Measurements from ENCODE around the gene PARP6.

Gene PARP6

DNA sequence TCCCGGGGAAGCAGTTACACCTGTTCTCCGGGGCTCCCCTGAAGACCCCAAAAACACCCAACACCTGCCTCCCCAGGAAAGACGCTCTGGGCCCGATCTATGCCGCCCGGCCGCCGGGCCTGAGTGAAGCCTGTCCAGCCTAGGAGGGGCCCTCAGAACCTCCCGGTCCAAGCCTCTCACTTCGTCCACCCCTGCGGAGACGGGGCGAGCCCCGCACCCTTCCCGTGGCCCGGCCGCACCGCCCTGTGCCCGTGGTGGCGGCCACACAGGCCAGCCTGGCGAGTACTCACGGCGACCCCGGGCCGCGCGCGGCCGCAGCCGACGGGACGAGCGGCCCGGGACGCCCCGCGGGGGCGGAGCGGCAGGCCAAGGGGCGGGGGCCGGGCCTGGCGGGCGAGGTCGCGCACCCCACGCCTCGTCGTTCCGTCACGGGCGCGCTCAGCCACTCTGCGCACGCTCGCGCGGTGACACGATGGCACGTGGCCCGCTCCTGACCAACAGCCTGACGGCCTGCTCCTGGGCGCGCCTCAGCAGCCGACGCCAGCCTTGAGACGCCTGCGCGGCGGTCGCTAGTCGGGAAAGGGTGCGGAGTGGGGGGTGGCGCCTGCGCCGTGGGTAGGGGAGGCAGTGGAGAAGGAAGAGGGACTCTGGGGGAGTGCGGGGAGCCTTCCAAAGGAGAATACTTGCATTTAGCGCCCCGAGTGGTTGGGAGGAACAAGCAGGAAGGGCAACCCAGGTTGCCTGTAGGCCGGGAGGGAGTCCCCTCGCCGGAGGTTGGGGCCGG lies at the start of gene PARP6:
Gene PARP6 (minus strand): TSS at position 342 of the 784 bp plus-strand sequence. CDS start 5,077 bp downstream, outside the sequence.
- no peaks in the 10 kb centered on the region for H3K27me3 Mint-ChIP-seq (ENCODE audit: low read depth)
- peak within 1 kb of the TSS; percentile 76 to 93 (median 88) for H3K27ac Mint-ChIP-seq
- peak within 1 kb of the TSS; percentile 93 to 96 (median 95) for H3K4me3 Mint-ChIP-seq
- peaks cover 36% of the 10 kb centered on the region for H3K4me1 Mint-ChIP-seq
- peaks cover 17% of the 10 kb centered on the region for H3K36me3 Mint-ChIP-seq (ENCODE audit: low read depth)
- H3K9me3 Mint-ChIP-seq: no peaks in the 10 kb centered on the region
- TF ChIP-seq, protein P1, sequence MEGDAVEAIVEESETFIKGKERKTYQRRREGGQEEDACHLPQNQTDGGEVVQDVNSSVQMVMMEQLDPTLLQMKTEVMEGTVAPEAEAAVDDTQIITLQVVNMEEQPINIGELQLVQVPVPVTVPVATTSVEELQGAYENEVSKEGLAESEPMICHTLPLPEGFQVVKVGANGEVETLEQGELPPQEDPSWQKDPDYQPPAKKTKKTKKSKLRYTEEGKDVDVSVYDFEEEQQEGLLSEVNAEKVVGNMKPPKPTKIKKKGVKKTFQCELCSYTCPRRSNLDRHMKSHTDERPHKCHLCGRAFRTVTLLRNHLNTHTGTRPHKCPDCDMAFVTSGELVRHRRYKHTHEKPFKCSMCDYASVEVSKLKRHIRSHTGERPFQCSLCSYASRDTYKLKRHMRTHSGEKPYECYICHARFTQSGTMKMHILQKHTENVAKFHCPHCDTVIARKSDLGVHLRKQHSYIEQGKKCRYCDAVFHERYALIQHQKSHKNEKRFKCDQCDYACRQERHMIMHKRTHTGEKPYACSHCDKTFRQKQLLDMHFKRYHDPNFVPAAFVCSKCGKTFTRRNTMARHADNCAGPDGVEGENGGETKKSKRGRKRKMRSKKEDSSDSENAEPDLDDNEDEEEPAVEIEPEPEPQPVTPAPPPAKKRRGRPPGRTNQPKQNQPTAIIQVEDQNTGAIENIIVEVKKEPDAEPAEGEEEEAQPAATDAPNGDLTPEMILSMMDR (IDR thresholded peaks at IDR 0.05; ENCODE audit: unreplicated experiment in 3 of 3): peak; percentile 71 to 80 (median 75)

DNA sequence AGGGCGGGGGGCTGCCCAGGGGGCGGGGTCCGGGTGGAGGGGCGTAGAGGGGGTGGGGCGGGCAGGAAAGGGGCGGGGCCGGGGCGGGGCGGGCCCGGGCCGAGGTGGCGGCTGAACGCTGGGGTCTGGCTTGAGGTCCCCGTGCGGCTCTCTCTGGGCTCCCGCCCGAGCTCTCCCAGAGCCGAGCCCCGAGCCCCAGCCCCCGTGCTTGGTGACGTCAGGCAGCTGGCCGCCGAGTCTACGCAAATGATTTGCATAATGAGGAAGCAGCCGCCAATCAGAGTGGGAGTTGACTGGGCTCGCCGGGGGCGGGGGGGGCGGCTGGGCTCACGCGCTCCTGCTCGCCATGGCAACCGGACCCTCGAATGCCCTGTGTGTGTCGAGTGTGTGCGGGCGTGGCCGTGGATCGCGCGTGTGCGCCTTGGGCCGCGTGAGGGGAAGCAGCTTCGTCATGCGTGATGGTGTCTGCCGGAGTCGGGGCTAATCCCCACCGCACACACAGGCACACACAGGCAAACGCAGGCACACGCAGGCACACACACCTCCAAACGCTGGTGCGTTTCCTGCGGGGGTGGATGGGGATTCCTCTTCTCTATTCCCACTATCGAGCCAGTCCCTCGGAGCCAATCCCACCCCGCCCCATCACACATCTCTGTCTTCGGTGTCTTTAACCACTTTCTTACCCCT lies 47.8 kb upstream of the PARP6 start, which contains the start of gene CELF6:
Gene CELF6 (minus strand): TSS at position 173 of the 687 bp plus-strand sequence. CDS start 283 bp downstream, outside the sequence.
- peaks cover 8% of the 10 kb centered on the region for H3K4me1 Mint-ChIP-seq
- peak within 1 kb of the TSS; percentile 80 to 88 (median 85) for H3K4me3 Mint-ChIP-seq
- TF ChIP-seq, protein P1 (IDR thresholded peaks at IDR 0.05; ENCODE audit: unreplicated experiment in 3 of 3): no peak
- no peak within 1 kb of the TSS for H3K27ac Mint-ChIP-seq
- H3K36me3 Mint-ChIP-seq (ENCODE audit: low read depth): peaks cover 19% of the 10 kb centered on the region
- H3K27me3 Mint-ChIP-seq (ENCODE audit: low read depth): peaks cover 39% of the 10 kb centered on the region
- peaks cover 18% of the 10 kb centered on the region for H3K9me3 Mint-ChIP-seq

GRCh38 chr15:72319360-72319984 lies 47.1 kb upstream of the PARP6 start:
- TF ChIP-seq, protein P1 (IDR thresholded peaks at IDR 0.05; ENCODE audit: unreplicated experiment in 3 of 3): no peak
- no peak overlapping the region for H3K27ac Mint-ChIP-seq

DNA sequence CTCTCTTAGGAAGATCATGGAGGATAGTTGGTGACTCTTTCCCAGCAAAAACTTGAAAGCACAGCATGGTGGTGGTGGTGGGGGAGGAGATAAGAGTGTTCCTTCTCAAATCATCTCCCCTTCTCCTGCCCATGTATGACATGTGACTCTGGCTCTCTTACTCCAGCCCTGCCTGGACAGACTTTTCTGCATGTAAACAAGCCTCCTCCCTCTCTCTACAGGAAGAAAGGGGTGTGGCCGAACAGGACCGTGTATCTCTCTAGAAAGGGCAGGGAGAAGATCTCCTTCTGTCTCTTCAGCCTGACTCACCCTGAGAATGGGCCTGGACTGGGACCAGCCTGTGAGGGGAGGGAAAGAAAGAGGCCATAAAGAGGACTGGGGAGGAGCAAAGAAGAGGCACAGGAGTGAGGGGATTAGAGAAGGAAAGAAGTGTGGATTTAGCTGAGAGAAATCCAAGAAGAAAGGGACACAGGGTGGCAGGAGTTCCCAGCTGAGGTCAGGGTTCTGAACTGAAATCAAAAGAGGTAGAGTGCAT lies 46.1 kb upstream of the PARP6 start:
- Mint-ChIP-seq H3K27me3 (ENCODE audit: low read depth) (peaks cover 43% of the 10 kb centered on the region), H3K27ac (no peak overlapping the region), H3K4me1 (peaks cover 8% of the 10 kb centered on the region), H3K9me3 (peaks cover 3% of the 10 kb centered on the region), H3K4me3 (peak overlapping the region; percentile 78 to 85 (median 81)), H3K36me3 (ENCODE audit: low read depth) (peaks cover 2% of the 10 kb centered on the region)
- TF ChIP-seq, protein P1 (IDR thresholded peaks at IDR 0.05; ENCODE audit: unreplicated experiment in 3 of 3): no peak

More at GRCh38 chr15:72319360-72319984, 47.1 kb upstream of the PARP6 start:
- Mint-ChIP-seq H3K4me1 (peaks cover 8% of the 10 kb centered on the region), H3K36me3 (ENCODE audit: low read depth) (peaks cover 12% of the 10 kb centered on the region), H3K9me3 (peaks cover 12% of the 10 kb centered on the region), H3K27me3 (ENCODE audit: low read depth) (peaks cover 43% of the 10 kb centered on the region), H3K4me3 (peak overlapping the region; percentile 78 to 85 (median 81))

DNA sequence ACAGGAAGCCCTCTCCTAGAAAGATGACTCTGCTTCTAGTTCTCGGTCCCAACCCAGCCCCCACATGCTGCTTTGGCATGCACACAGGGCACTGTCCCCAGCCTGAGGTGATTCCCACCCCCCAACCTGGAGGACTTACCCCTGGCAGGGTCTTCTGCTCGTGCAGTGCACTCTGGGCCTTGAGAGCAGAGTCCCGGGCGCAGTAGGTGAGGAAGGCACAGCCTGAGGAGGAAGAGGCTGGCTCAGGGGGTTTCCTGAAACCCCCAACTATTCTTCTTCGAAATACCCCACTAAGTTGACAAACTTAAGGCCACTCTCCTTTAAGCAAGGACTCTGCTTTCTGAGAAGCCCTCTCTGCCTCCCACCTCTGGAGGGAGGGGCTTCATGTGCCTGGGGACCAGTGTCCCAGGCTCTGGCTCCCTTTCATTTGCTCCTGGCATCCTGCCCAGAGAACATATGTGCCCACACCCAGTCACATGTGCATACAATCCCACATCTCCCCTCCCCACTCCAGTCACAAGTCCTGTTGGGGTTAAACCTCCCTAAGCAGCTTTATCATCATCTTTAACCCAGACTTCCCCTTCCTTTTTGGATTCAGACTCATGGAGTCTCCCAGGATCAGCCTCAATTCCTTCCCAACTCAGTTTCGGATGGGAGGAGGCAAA lies 43.5 kb upstream of the PARP6 start:
- H3K4me3 Mint-ChIP-seq: no peak overlapping the region
- H3K27me3 Mint-ChIP-seq (ENCODE audit: low read depth): peaks cover 50% of the 10 kb centered on the region
- H3K4me1 Mint-ChIP-seq: peaks cover 6% of the 10 kb centered on the region
- TF ChIP-seq, protein P1 (IDR thresholded peaks at IDR 0.05; ENCODE audit: unreplicated experiment in 3 of 3): no peak
- no peaks in the 10 kb centered on the region for H3K9me3 Mint-ChIP-seq
- H3K36me3 Mint-ChIP-seq (ENCODE audit: low read depth): no peaks in the 10 kb centered on the region
- no peak overlapping the region for H3K27ac Mint-ChIP-seq

All from nephron (organoid).